ENCODE results near the gene MGMT. TPM values are rescaled to one million over a fixed set of nuclear protein-coding genes. Genes with fewer than 3 reads are reported as not detected.

The MGMT gene
- total RNA-seq, 1 experiment from 2014 or later: 11.5 TPM

DNA sequence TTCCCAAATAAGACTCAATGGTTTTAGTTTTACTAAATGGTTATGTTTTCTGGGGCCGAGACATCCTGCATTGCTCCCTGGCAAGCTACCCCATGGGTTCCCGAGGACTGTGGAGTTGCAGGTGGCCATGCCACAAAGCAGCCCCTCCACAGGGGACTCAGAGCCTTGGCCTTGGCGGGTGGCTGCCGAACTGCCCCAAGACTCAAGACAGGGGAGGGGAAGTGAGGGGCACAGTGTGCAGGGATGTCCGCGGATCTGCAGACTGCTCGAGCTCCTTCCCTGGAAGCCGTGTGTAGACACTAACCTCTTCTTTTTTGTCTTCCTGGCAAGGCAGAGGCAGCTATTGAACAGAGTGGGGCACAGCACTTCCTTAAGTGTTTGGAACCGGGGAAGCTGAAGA, 342.4 kb downstream of the MGMT start:
- ATAC-seq (no peak), DNase-seq (ENCODE audit: low read depth, low spot score) (no peak)
- ChIA-PET CTCF (no interaction called here), POLR2A (no interaction called here), RAD21 (ENCODE audit: low non-redundant PET in 1 of 2, low total read pairs in 2 of 2, uncharacterized antibody in 2 of 2, unreplicated experiment in 2 of 2) (no interaction called here)
- no peaks in the 10 kb centered on the region for H4K20me1 ChIP-seq (ENCODE audit: insufficient read depth)
- H3K79me2 ChIP-seq (ENCODE audit: insufficient read depth, low read length): no peaks in the 10 kb centered on the region
- BruUV-seq (replicated peaks): no TSS peak
- H3K9me2 ChIP-seq (ENCODE audit: insufficient read depth): no peaks in the 10 kb centered on the region
- TF ChIP-seq EZH2phosphoT487 (IDR thresholded peaks at IDR 0.05; ENCODE audit: borderline replicate concordance): no peak
- TF ChIP-seq, protein P1, sequence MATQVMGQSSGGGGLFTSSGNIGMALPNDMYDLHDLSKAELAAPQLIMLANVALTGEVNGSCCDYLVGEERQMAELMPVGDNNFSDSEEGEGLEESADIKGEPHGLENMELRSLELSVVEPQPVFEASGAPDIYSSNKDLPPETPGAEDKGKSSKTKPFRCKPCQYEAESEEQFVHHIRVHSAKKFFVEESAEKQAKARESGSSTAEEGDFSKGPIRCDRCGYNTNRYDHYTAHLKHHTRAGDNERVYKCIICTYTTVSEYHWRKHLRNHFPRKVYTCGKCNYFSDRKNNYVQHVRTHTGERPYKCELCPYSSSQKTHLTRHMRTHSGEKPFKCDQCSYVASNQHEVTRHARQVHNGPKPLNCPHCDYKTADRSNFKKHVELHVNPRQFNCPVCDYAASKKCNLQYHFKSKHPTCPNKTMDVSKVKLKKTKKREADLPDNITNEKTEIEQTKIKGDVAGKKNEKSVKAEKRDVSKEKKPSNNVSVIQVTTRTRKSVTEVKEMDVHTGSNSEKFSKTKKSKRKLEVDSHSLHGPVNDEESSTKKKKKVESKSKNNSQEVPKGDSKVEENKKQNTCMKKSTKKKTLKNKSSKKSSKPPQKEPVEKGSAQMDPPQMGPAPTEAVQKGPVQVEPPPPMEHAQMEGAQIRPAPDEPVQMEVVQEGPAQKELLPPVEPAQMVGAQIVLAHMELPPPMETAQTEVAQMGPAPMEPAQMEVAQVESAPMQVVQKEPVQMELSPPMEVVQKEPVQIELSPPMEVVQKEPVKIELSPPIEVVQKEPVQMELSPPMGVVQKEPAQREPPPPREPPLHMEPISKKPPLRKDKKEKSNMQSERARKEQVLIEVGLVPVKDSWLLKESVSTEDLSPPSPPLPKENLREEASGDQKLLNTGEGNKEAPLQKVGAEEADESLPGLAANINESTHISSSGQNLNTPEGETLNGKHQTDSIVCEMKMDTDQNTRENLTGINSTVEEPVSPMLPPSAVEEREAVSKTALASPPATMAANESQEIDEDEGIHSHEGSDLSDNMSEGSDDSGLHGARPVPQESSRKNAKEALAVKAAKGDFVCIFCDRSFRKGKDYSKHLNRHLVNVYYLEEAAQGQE (IDR thresholded peaks at IDR 0.05; ENCODE audit: low read depth): no peak
- TF ChIP-seq SIN3A (IDR thresholded peaks at IDR 0.05; ENCODE audit: low read depth): no peak
- TF ChIP-seq, protein P2, sequence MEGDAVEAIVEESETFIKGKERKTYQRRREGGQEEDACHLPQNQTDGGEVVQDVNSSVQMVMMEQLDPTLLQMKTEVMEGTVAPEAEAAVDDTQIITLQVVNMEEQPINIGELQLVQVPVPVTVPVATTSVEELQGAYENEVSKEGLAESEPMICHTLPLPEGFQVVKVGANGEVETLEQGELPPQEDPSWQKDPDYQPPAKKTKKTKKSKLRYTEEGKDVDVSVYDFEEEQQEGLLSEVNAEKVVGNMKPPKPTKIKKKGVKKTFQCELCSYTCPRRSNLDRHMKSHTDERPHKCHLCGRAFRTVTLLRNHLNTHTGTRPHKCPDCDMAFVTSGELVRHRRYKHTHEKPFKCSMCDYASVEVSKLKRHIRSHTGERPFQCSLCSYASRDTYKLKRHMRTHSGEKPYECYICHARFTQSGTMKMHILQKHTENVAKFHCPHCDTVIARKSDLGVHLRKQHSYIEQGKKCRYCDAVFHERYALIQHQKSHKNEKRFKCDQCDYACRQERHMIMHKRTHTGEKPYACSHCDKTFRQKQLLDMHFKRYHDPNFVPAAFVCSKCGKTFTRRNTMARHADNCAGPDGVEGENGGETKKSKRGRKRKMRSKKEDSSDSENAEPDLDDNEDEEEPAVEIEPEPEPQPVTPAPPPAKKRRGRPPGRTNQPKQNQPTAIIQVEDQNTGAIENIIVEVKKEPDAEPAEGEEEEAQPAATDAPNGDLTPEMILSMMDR (IDR thresholded peaks at IDR 0.05 in 2 of 3, conservative IDR thresholded peaks at IDR 0.05 in 1 of 3; ENCODE audit: borderline replicate concordance in 1 of 3, insufficient read depth in 1 of 3, low read depth in 2 of 3, low read length in 2 of 3): no peak
- no peak for TF ChIP-seq TCF7L2 (IDR thresholded peaks at IDR 0.05; ENCODE audit: borderline replicate concordance, extremely low read depth, insufficient read depth, insufficient read length)
- TF ChIP-seq YY1 (IDR thresholded peaks at IDR 0.05; ENCODE audit: extremely low read depth, insufficient replicate concordance, low read depth, low read length): no peak
- no peak for TF ChIP-seq ZFX (IDR thresholded peaks at IDR 0.05)
- TF ChIP-seq RAD21 (IDR thresholded peaks at IDR 0.05; ENCODE audit: low read depth): no peak
- TF ChIP-seq SP1 (IDR thresholded peaks at IDR 0.05; ENCODE audit: low read depth): no peak
- TF ChIP-seq, protein P3, sequence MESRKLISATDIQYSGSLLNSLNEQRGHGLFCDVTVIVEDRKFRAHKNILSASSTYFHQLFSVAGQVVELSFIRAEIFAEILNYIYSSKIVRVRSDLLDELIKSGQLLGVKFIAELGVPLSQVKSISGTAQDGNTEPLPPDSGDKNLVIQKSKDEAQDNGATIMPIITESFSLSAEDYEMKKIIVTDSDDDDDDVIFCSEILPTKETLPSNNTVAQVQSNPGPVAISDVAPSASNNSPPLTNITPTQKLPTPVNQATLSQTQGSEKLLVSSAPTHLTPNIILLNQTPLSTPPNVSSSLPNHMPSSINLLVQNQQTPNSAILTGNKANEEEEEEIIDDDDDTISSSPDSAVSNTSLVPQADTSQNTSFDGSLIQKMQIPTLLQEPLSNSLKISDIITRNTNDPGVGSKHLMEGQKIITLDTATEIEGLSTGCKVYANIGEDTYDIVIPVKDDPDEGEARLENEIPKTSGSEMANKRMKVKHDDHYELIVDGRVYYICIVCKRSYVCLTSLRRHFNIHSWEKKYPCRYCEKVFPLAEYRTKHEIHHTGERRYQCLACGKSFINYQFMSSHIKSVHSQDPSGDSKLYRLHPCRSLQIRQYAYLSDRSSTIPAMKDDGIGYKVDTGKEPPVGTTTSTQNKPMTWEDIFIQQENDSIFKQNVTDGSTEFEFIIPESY (IDR thresholded peaks at IDR 0.05; ENCODE audit: extremely low read depth, insufficient replicate concordance, low read length): no peak
- TF ChIP-seq, protein P4, sequence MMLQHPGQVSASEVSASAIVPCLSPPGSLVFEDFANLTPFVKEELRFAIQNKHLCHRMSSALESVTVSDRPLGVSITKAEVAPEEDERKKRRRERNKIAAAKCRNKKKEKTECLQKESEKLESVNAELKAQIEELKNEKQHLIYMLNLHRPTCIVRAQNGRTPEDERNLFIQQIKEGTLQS (IDR thresholded peaks at IDR 0.05): no peak
- TF ChIP-seq SRF (IDR thresholded peaks at IDR 0.05; ENCODE audit: low read depth): no peak
- H3K9ac ChIP-seq (ENCODE audit: low read length): no peak overlapping the region
- no peak overlapping the region for H2AFZ ChIP-seq (ENCODE audit: low read depth, low read length, poor library complexity, severe bottlenecking)
- intact Hi-C loops (cut with micrococcal nuclease): no loop called here
- no peak overlapping the region for H3K27ac ChIP-seq (ENCODE audit: low read depth, low read length)
- no peaks in the 10 kb centered on the region for H3K9me3 ChIP-seq (ENCODE audit: control insufficient read depth in 1 of 2, insufficient read depth in 1 of 2, low read depth in 1 of 2, low read length in 2 of 2)
- no peaks in the 10 kb centered on the region for H3K4me1 ChIP-seq (ENCODE audit: control insufficient read depth in 1 of 2, insufficient read depth in 2 of 2, low read length in 2 of 2)
- no peak overlapping the region for H3K4me2 ChIP-seq (ENCODE audit: low read length)
- H3K36me3 ChIP-seq (ENCODE audit: control insufficient read depth in 1 of 2, insufficient read depth in 2 of 2, low read length in 2 of 2): no peaks in the 10 kb centered on the region
- H3K27me3 ChIP-seq (ENCODE audit: insufficient read depth, low read length): no peaks in the 10 kb centered on the region
- H3K4me3 ChIP-seq (replicated peaks in 1 of 2; ENCODE audit: low read depth in 1 of 2, low read length in 2 of 2): no peak overlapping the region
